Measurements from ENCODE around the gene ROMO1. TPM values are rescaled to one million over a fixed set of nuclear protein-coding genes. Genes with fewer than 3 reads are reported as not detected.
"Not testable (repeated sequence)": the region's sequence is repeated elsewhere in the genome, so short reads cannot be mapped to it uniquely, and the experiment has no call there.

The ROMO1 gene
- total RNA-seq, 1 donor from 2014 or later, result 158 TPM

- Mint-ChIP-seq H3K36me3 (ENCODE audit: low read depth) (peaks cover 14% of the 10 kb centered on the region), H3K9me3 (no peaks in the 10 kb centered on the region)
- TF ChIP-seq, protein P1, sequence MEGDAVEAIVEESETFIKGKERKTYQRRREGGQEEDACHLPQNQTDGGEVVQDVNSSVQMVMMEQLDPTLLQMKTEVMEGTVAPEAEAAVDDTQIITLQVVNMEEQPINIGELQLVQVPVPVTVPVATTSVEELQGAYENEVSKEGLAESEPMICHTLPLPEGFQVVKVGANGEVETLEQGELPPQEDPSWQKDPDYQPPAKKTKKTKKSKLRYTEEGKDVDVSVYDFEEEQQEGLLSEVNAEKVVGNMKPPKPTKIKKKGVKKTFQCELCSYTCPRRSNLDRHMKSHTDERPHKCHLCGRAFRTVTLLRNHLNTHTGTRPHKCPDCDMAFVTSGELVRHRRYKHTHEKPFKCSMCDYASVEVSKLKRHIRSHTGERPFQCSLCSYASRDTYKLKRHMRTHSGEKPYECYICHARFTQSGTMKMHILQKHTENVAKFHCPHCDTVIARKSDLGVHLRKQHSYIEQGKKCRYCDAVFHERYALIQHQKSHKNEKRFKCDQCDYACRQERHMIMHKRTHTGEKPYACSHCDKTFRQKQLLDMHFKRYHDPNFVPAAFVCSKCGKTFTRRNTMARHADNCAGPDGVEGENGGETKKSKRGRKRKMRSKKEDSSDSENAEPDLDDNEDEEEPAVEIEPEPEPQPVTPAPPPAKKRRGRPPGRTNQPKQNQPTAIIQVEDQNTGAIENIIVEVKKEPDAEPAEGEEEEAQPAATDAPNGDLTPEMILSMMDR (conservative IDR thresholded peaks at IDR 0.05), result no peak
Observed at GRCh38 chr20:35702824-35703695, 3.9 kb downstream of the ROMO1 start.

GRCh38 chr20:35704514-35705261 lies 5.5 kb downstream of the ROMO1 start:
- H3K36me3 Mint-ChIP-seq (ENCODE audit: low read depth), result peaks cover 14% of the 10 kb centered on the region
- TF ChIP-seq, protein P1 (conservative IDR thresholded peaks at IDR 0.05), result no peak
- no peak for DNase-seq (ENCODE audit: low read depth, low spot score)
- peak overlapping the region; percentile 58 for H3K27ac Mint-ChIP-seq (ENCODE audit: unreplicated experiment)
- peak overlapping the region; percentile 27 for H3K4me3 Mint-ChIP-seq
- H3K27me3 Mint-ChIP-seq (ENCODE audit: low read depth), result peaks cover 3% of the 10 kb centered on the region
- no peaks in the 10 kb centered on the region for H3K9me3 Mint-ChIP-seq
- peaks cover 20% of the 10 kb centered on the region for H3K4me1 Mint-ChIP-seq

More at GRCh38 chr20:35702824-35703695, 3.9 kb downstream of the ROMO1 start:
- peaks cover 5% of the 10 kb centered on the region for H3K27me3 Mint-ChIP-seq (ENCODE audit: low read depth)
- H3K4me3 Mint-ChIP-seq, result peak overlapping the region; percentile 23
- H3K4me1 Mint-ChIP-seq, result peaks cover 23% of the 10 kb centered on the region
- no peak for DNase-seq (ENCODE audit: low read depth, low spot score)
- no peak overlapping the region for H3K27ac Mint-ChIP-seq (ENCODE audit: unreplicated experiment)

DNA sequence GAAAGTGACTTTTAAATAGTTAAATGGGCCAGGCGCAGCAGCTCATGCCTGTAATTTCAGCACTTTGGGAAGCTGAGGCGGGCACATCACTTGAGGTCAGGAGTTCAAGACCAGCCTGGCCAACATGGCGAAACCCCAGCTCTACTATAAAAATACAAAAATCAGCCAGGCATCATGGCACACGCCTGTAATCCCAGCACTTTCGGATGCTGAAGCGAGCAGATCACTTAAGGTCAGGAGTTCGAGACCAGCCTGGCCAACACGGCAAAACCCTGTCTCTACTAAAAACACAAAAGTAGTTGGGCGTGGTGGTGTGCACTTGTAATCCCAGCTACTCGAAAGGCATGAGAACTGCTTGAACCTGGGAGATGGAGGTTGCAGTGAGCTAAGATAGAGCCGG lies 6.7 kb downstream of the ROMO1 start:
- not testable (repeated sequence) for H3K27me3 Mint-ChIP-seq (ENCODE audit: low read depth); H3K4me3 Mint-ChIP-seq; H3K9me3 Mint-ChIP-seq; DNase-seq (ENCODE audit: low read depth, low spot score); H3K27ac Mint-ChIP-seq (ENCODE audit: unreplicated experiment)
- peaks cover 14% of the 10 kb centered on the region for H3K36me3 Mint-ChIP-seq (ENCODE audit: low read depth)
- H3K4me1 Mint-ChIP-seq, result peaks cover 17% of the 10 kb centered on the region

- DNase-seq (ENCODE audit: low read depth, low spot score); H3K27ac Mint-ChIP-seq (ENCODE audit: unreplicated experiment); H3K9me3 Mint-ChIP-seq; H3K27me3 Mint-ChIP-seq (ENCODE audit: low read depth); H3K4me3 Mint-ChIP-seq: not testable (repeated sequence)
- H3K4me1 Mint-ChIP-seq, result peaks cover 24% of the 10 kb centered on the region
- H3K36me3 Mint-ChIP-seq (ENCODE audit: low read depth), result peaks cover 14% of the 10 kb centered on the region
Observed at GRCh38 chr20:35706591-35707529, 7.7 kb downstream of the ROMO1 start.

DNA sequence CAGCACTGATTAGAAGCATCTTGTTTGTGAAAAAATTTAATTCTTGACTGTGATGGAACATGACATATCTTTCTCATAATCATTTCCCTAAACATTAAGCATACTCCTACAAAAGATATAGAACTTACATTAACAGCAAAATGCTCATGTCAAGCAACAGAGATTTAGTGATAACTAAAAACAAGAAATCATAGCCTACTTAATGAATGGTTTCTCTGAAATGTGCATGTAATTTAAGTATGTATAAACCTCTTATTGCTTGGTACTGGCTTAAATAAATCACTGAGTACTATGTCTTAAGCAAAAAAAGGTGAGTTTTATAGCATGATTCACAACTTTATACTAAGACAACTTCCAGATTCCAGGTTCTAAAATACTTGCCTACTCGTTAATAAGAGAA lies 9.3 kb downstream of the ROMO1 start:
- H3K4me1 Mint-ChIP-seq, result peaks cover 31% of the 10 kb centered on the region
- peaks cover 17% of the 10 kb centered on the region for H3K36me3 Mint-ChIP-seq (ENCODE audit: low read depth)
- no peaks in the 10 kb centered on the region for H3K27me3 Mint-ChIP-seq (ENCODE audit: low read depth)
- DNase-seq (ENCODE audit: low read depth, low spot score), result no peak
- no peaks in the 10 kb centered on the region for H3K9me3 Mint-ChIP-seq
- TF ChIP-seq, protein P1 (conservative IDR thresholded peaks at IDR 0.05), result no peak
- no peak overlapping the region for H3K4me3 Mint-ChIP-seq
- H3K27ac Mint-ChIP-seq (ENCODE audit: unreplicated experiment), result no peak overlapping the region

GRCh38 chr20:35709259-35709658 lies 10.1 kb downstream of the ROMO1 start:
- Mint-ChIP-seq H3K27me3 (ENCODE audit: low read depth) (no peaks in the 10 kb centered on the region), H3K27ac (ENCODE audit: unreplicated experiment) (no peak overlapping the region), H3K4me1 (peaks cover 31% of the 10 kb centered on the region), H3K36me3 (ENCODE audit: low read depth) (peaks cover 14% of the 10 kb centered on the region), H3K9me3 (no peaks in the 10 kb centered on the region), H3K4me3 (peak overlapping the region; percentile 4)
- DNase-seq (ENCODE audit: low read depth, low spot score), result no peak
- TF ChIP-seq, protein P1 (conservative IDR thresholded peaks at IDR 0.05), result no peak

Data from neural crest cell (in vitro differentiated cells).